Sigmoid colon (tissue), 4 donors: ENCODE measurements around the gene TBPL2.

ENCODE experiments used
- POLR2A ChIP-seq, 2 donors: fragments of 450-650 bp; IDR thresholded peaks; one replicate each; pipeline ENCODE4 v1.6.1; 2016; ENCODE audit warnings: antibody characterized with exemption in 2 of 2, mild to moderate bottlenecking in 2 of 2, moderate library complexity in 2 of 2
- POLR2AphosphoS5 ChIP-seq, 4 donors: sonication (generic); formaldehyde crosslinking; IDR thresholded peaks; one replicate each; pipeline ENCODE4 v1.6.1; 2017; ENCODE audit warnings: antibody characterized with exemption in 4 of 4
- TF ChIP-seq, protein P1 (sequence below), 4 experiments: fragments of 450-650 bp in 3 of 4; fragments of 200-600 bp in 1 of 4; IDR thresholded peaks; one replicate each; pipeline ENCODE4 v1.5.1; 2016 to 2019; ENCODE audit warnings: antibody characterized with exemption in 4 of 4, mild to moderate bottlenecking in 3 of 4, moderate library complexity in 2 of 4

DNA sequence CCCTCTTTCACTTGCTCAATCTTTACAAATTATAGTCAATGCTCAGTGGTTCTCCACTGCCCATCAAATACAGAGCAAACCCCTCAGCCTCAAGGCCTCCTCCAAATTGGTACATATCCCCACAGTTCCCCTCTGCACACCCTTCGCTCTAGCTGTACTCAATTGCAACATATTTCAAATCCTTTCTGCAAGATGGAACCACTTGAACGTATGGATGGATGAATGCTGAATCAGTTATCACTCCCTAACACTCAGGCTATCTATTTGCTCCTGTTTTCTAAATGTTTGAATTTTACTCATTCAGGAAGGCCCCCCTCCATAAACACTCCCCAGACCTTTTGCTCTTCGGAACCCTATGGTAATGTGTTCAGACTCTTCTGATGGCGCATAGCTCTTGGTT is 53.3 kb downstream of the TBPL2 start:
- no peak for TF ChIP-seq POLR2A (IDR thresholded peaks at IDR 0.05)
- TF ChIP-seq, protein P1, sequence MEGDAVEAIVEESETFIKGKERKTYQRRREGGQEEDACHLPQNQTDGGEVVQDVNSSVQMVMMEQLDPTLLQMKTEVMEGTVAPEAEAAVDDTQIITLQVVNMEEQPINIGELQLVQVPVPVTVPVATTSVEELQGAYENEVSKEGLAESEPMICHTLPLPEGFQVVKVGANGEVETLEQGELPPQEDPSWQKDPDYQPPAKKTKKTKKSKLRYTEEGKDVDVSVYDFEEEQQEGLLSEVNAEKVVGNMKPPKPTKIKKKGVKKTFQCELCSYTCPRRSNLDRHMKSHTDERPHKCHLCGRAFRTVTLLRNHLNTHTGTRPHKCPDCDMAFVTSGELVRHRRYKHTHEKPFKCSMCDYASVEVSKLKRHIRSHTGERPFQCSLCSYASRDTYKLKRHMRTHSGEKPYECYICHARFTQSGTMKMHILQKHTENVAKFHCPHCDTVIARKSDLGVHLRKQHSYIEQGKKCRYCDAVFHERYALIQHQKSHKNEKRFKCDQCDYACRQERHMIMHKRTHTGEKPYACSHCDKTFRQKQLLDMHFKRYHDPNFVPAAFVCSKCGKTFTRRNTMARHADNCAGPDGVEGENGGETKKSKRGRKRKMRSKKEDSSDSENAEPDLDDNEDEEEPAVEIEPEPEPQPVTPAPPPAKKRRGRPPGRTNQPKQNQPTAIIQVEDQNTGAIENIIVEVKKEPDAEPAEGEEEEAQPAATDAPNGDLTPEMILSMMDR (IDR thresholded peaks at IDR 0.05) = no peak
- TF ChIP-seq POLR2AphosphoS5 (IDR thresholded peaks at IDR 0.05) = no peak
